HFFc6 (cell line): ENCODE data around the gene TSPAN31. TPM values are rescaled to one million over a fixed set of nuclear protein-coding genes. Genes with fewer than 3 reads are reported as not detected.

ENCODE experiments used
- DNase-seq: peaks from one replicate; pipeline ENCODE4 v3.0.0-alpha.2; 2018
- H3K27ac Mint-ChIP-seq: 2 replicates; pipeline ENCODE4 v1.8.0; 2020; ENCODE audit warnings: mild to moderate bottlenecking, mixed read lengths
- H3K27me3 Mint-ChIP-seq: 2 replicates; pipeline ENCODE4 v1.8.0; 2021; ENCODE audit warnings: mild to moderate bottlenecking, moderate library complexity, mixed read lengths; ENCODE audit not compliant: insufficient read depth
- H3K36me3 Mint-ChIP-seq: 2 replicates; pipeline ENCODE4 v1.8.0; 2021; ENCODE audit warnings: low read depth, mixed read lengths
- H3K4me1 Mint-ChIP-seq: 2 replicates; pipeline ENCODE4 v1.8.0; 2020; ENCODE audit warnings: low read depth, mixed read lengths
- H3K4me3 Mint-ChIP-seq: 2 replicates; pipeline ENCODE4 v1.8.0; 2020; ENCODE audit warnings: mild to moderate bottlenecking, moderate library complexity, mixed read lengths
- H3K9me3 Mint-ChIP-seq: 2 replicates; pipeline ENCODE4 v1.8.0; 2020; ENCODE audit warnings: mild to moderate bottlenecking, mixed read lengths
- CTCF ChIP-seq: fragments of 200-600 bp; sonication (generic); IDR thresholded peaks from 2 replicates; pipeline ENCODE4 v1.5.0; 2021; ENCODE audit warnings: antibody characterized with exemption, mild to moderate bottlenecking
- total RNA-seq, 6 experiments: library from RNA; stranded (reverse); fragmentation: NEBNext Ultra II Directional; extraction: Animal tissue kit (Norgen Biotek cat#: 25700); gene quantifications; 2 replicates in 1 of 6; 3 replicates in 5 of 6; pipeline ENCODE4 v1.2.3, GENCODE V29; 2021

The TSPAN31 gene
- total RNA-seq, 6 experiments from 2014 or later = 20.3 to 32.3 (median 24.3) TPM

GRCh38 chr12:57745485-57745881, 644 bp downstream of the TSPAN31 start:
- Mint-ChIP-seq H3K36me3 (peaks cover 30% of the 10 kb centered on the region), H3K27me3 (peaks cover 15% of the 10 kb centered on the region), H3K4me3 (peak overlapping the region; percentile 98), H3K9me3 (peaks cover 3% of the 10 kb centered on the region; the same call in 1 of the 2 replicates), H3K4me1 (peaks cover 29% of the 10 kb centered on the region), H3K27ac (peak overlapping the region; percentile 99)
- no peak for TF ChIP-seq CTCF
- DNase-seq = no peak

- peaks cover 35% of the 10 kb centered on the region for H3K36me3 Mint-ChIP-seq
- H3K4me3 Mint-ChIP-seq = peak overlapping the region; percentile 98
- peaks cover 34% of the 10 kb centered on the region for H3K4me1 Mint-ChIP-seq
- peaks cover 3% of the 10 kb centered on the region; the same call in 1 of the 2 replicates for H3K9me3 Mint-ChIP-seq
- H3K27ac Mint-ChIP-seq = peak overlapping the region; percentile 99
- no peak for DNase-seq
- H3K27me3 Mint-ChIP-seq = peaks cover 9% of the 10 kb centered on the region
- TF ChIP-seq CTCF = no peak
Measured at GRCh38 chr12:57746025-57746424, 1.2 kb downstream of the TSPAN31 start.

- Mint-ChIP-seq H3K4me1 (peaks cover 52% of the 10 kb centered on the region), H3K27ac (no peak overlapping the region), H3K36me3 (peaks cover 42% of the 10 kb centered on the region), H3K4me3 (no peak overlapping the region), H3K9me3 (peaks cover 3% of the 10 kb centered on the region; the same call in 1 of the 2 replicates), H3K27me3 (peaks cover 8% of the 10 kb centered on the region)
- TF ChIP-seq CTCF = no peak
- DNase-seq = no peak
Measured at GRCh38 chr12:57749061-57749460, 4.2 kb downstream of the TSPAN31 start.

GRCh38 chr12:57750561-57751431, 6.0 kb downstream of the TSPAN31 start:
- Mint-ChIP-seq H3K9me3 (no peaks in the 10 kb centered on the region), H3K27ac (peak overlapping the region; percentile 97), H3K4me1 (peaks cover 44% of the 10 kb centered on the region), H3K36me3 (peaks cover 38% of the 10 kb centered on the region), H3K27me3 (peaks cover 13% of the 10 kb centered on the region), H3K4me3 (peak overlapping the region; percentile 98)
- no peak for TF ChIP-seq CTCF
- no peak for DNase-seq

- peak overlapping the region; percentile 98 for H3K4me3 Mint-ChIP-seq
- peaks cover 38% of the 10 kb centered on the region for H3K4me1 Mint-ChIP-seq
- H3K27me3 Mint-ChIP-seq = peaks cover 19% of the 10 kb centered on the region
- peaks cover 36% of the 10 kb centered on the region for H3K36me3 Mint-ChIP-seq
- H3K9me3 Mint-ChIP-seq = no peaks in the 10 kb centered on the region
- TF ChIP-seq CTCF = no peak
- H3K27ac Mint-ChIP-seq = peak overlapping the region; percentile 97
- DNase-seq = no peak
Measured at GRCh38 chr12:57751432-57751787, 6.6 kb downstream of the TSPAN31 start.
